Thyroid gland (tissue), 4 donors: ENCODE results near the gene SH3BGRL2. TPM values are rescaled to one million over a fixed set of nuclear protein-coding genes. Genes with fewer than 3 reads are reported as not detected.
A peak's percentile ranks its signal among the peaks of the same experiment; 100 is the strongest.

Experiments
- DNase-seq, 2 donors: peaks; one replicate each; pipeline ENCODE4 v3.0.0-alpha.2; 2019
- H3K27ac ChIP-seq, 3 donors: fragments of 200-600 bp; sonication (generic); 1 replicate in 2 of 3; 2 replicates in 1 of 3; pipeline ENCODE4 v1.5.1; 2016 to 2019; ENCODE audit warnings: mild to moderate bottlenecking in 1 of 3, moderate library complexity in 1 of 3
- H3K27me3 ChIP-seq: fragments of 200-600 bp; sonication (generic); one replicate; pipeline ENCODE4 v1.5.1; 2019
- H3K36me3 ChIP-seq, 2 donors: fragments of 200-600 bp; sonication (generic); one replicate each; pipeline ENCODE4 v1.5.1; 2016 to 2019
- H3K4me1 ChIP-seq, 2 donors: fragments of 200-600 bp; sonication (generic); one replicate each; pipeline ENCODE4 v1.5.1; 2017 to 2019
- H3K4me3 ChIP-seq, 3 donors: fragments of 200-600 bp; sonication (generic); replicated peaks in 1 of 3; 1 replicate in 2 of 3; 2 replicates in 1 of 3; pipeline ENCODE4 v1.5.1; 2016; ENCODE audit warnings: mild to moderate bottlenecking in 1 of 3
- H3K9me3 ChIP-seq: fragments of 200-600 bp; sonication (generic); one replicate; pipeline ENCODE4 v1.5.1; 2017
- CTCF ChIP-seq, 6 experiments: fragments of 200-600 bp in 3 of 6; fragments of 450-650 bp in 3 of 6; sonication (generic) in 3 of 6; IDR thresholded peaks; one replicate each; pipeline ENCODE4 v1.5.1; 2016 to 2019; ENCODE audit warnings: antibody characterized with exemption in 6 of 6, mild to moderate bottlenecking in 2 of 6, inconsistent platforms in 1 of 6, moderate library complexity in 1 of 6
- POLR2A ChIP-seq, 2 donors: fragments of 450-650 bp; IDR thresholded peaks; one replicate each; pipeline ENCODE4 v1.6.1; 2017; ENCODE audit warnings: antibody characterized with exemption in 2 of 2, mild to moderate bottlenecking in 2 of 2, moderate library complexity in 1 of 2
- WGBS, 2 donors: methylation state at CpG; one replicate each; pipeline ENCODE4 v1.1.5; 2017; 5-methylcytosine and 5-hydroxymethylcytosine counted together
- intact Hi-C: fragments of 100-400 bp; cut with DNase I; formaldehyde crosslinking; loops from one replicate; pipeline ENCODE4 v1.15.1; 2023
- total RNA-seq, 4 donors: library from RNA; depleted of rRNA; stranded (reverse); fragments of >200 nt; gene quantifications; one replicate each; pipeline ENCODE4 v1.2.3, GENCODE V29; 2016

The SH3BGRL2 gene
- total RNA-seq, 4 donors from 2014 or later = 170 to 225 (median 183) TPM

GRCh38 chr6:79608334-79609224, 22.6 kb upstream of the SH3BGRL2 start:
- H3K4me3 ChIP-seq = no peak overlapping the region
- H3K27me3 ChIP-seq = no peaks in the 10 kb centered on the region
- intact Hi-C loops = no loop called here
- no peaks in the 10 kb centered on the region for H3K36me3 ChIP-seq
- no peak for DNase-seq
- TF ChIP-seq CTCF (IDR thresholded peaks at IDR 0.05) = no peak
- no peak for TF ChIP-seq POLR2A (IDR thresholded peaks at IDR 0.05)
- no peak overlapping the region for H3K27ac ChIP-seq
- WGBS, 2 donors = 85 to 92% methylated on average over 3 of the region's 3 CpGs
- peaks cover 9% of the 10 kb centered on the region in 2 donors for H3K4me1 ChIP-seq
- no peaks in the 10 kb centered on the region for H3K9me3 ChIP-seq

GRCh38 chr6:79609225-79609595, 21.9 kb upstream of the SH3BGRL2 start:
- Histone ChIP-seq H3K4me3 (no peak overlapping the region), H3K4me1 (peaks cover 10 to 11% of the 10 kb centered on the region in 2 donors), H3K9me3 (no peaks in the 10 kb centered on the region), H3K27me3 (no peaks in the 10 kb centered on the region), H3K36me3 (no peaks in the 10 kb centered on the region), H3K27ac (no peak overlapping the region)
- intact Hi-C loops = no loop called here
- TF ChIP-seq POLR2A (IDR thresholded peaks at IDR 0.05) = no peak
- no peak for TF ChIP-seq CTCF (IDR thresholded peaks at IDR 0.05)
- 82 to 96% methylated on average over 3 of the region's 3 CpGs for WGBS, 2 donors
- no peak for DNase-seq

- Histone ChIP-seq H3K36me3 (no peaks in the 10 kb centered on the region), H3K27ac (no peak overlapping the region), H3K4me1 (peaks cover 10 to 11% of the 10 kb centered on the region in 2 donors), H3K27me3 (no peaks in the 10 kb centered on the region), H3K4me3 (no peak overlapping the region), H3K9me3 (no peaks in the 10 kb centered on the region)
- DNase-seq = no peak
- 64 to 89% methylated on average over 5 of the region's 5 CpGs for WGBS, 2 donors
- TF ChIP-seq CTCF (IDR thresholded peaks at IDR 0.05) = no peak
- TF ChIP-seq POLR2A (IDR thresholded peaks at IDR 0.05) = no peak
- intact Hi-C loops = no loop called here
Observed at GRCh38 chr6:79610306-79611009, 20.7 kb upstream of the SH3BGRL2 start.

GRCh38 chr6:79612457-79612856, 18.7 kb upstream of the SH3BGRL2 start:
- no peak overlapping the region for H3K4me3 ChIP-seq
- intact Hi-C loops = no loop called here
- H3K9me3 ChIP-seq = no peaks in the 10 kb centered on the region
- H3K4me1 ChIP-seq = peaks cover 14 to 19% of the 10 kb centered on the region in 2 donors
- no peaks in the 10 kb centered on the region for H3K27me3 ChIP-seq
- no peak for DNase-seq
- no peak for TF ChIP-seq CTCF (IDR thresholded peaks at IDR 0.05)
- TF ChIP-seq POLR2A (IDR thresholded peaks at IDR 0.05) = no peak
- 91 to 96% methylated on average over 2 of the region's 2 CpGs for WGBS, 2 donors
- no peaks in the 10 kb centered on the region for H3K36me3 ChIP-seq
- H3K27ac ChIP-seq = peak overlapping the region; percentile 29 to 73 (median 35)

GRCh38 chr6:79612918-79613317, 18.2 kb upstream of the SH3BGRL2 start:
- Histone ChIP-seq H3K4me1 (peaks cover 19 to 23% of the 10 kb centered on the region in 2 donors), H3K27ac (peak overlapping the region; percentile 29 to 73 (median 35)), H3K36me3 (no peaks in the 10 kb centered on the region), H3K9me3 (no peaks in the 10 kb centered on the region), H3K27me3 (no peaks in the 10 kb centered on the region), H3K4me3 (no peak overlapping the region)
- WGBS, 2 donors = 61 to 67% methylated on average over 2 of the region's 2 CpGs
- no peak for DNase-seq
- TF ChIP-seq CTCF (IDR thresholded peaks at IDR 0.05) = no peak
- TF ChIP-seq POLR2A (IDR thresholded peaks at IDR 0.05) = no peak
- intact Hi-C loops = no loop called here
